ENCODE measurements around the gene POU2AF3.

GRCh38 chr11:111347002-111347722 is 48.8 kb downstream of the POU2AF3 start:
- TF ChIP-seq CTCF (IDR thresholded peaks at IDR 0.05; ENCODE audit: low read length) (no peak), EZH2 (IDR thresholded peaks at IDR 0.05; ENCODE audit: borderline replicate concordance, low read length) (no peak)

Measured in OCI-LY1 (cell line).